IPS-15b (cell line): ENCODE data around the gene ARHGAP42.

Experiments used
- H3K27me3 ChIP-seq: one replicate; pipeline ENCODE4 v1.6.1; 2013; ENCODE audit warnings: low read length; ENCODE audit not compliant: control insufficient read depth, insufficient read depth
- H3K36me3 ChIP-seq: one replicate; pipeline ENCODE4 v1.6.1; 2013; ENCODE audit warnings: low read length; ENCODE audit not compliant: control insufficient read depth, insufficient read depth
- H3K4me1 ChIP-seq: one replicate; pipeline ENCODE4 v1.6.1; 2013; ENCODE audit warnings: mild to moderate bottlenecking, low read length; ENCODE audit not compliant: control insufficient read depth, insufficient read depth
- H3K4me3 ChIP-seq: one replicate; pipeline ENCODE4 v1.5.1; 2013; ENCODE audit warnings: low read depth, low read length
- H3K9ac ChIP-seq: one replicate; pipeline ENCODE4 v1.6.1; 2013; ENCODE audit warnings: low read depth, mild to moderate bottlenecking, low read length
- H3K9me3 ChIP-seq: one replicate; pipeline ENCODE4 v1.6.1; 2013; ENCODE audit warnings: mild to moderate bottlenecking, low read length; ENCODE audit not compliant: control insufficient read depth, insufficient read depth

ARHGAP42 gene

GRCh38 chr11:100830978-100831732, 144.1 kb downstream of the ARHGAP42 start:
- H3K27me3 ChIP-seq, result no peaks in the 10 kb centered on the region
- no peak overlapping the region for H3K4me3 ChIP-seq
- no peak overlapping the region for H3K9ac ChIP-seq
- no peaks in the 10 kb centered on the region for H3K36me3 ChIP-seq
- peaks cover 15% of the 10 kb centered on the region for H3K4me1 ChIP-seq
- H3K9me3 ChIP-seq, result no peaks in the 10 kb centered on the region

GRCh38 chr11:100831929-100832494, 144.9 kb downstream of the ARHGAP42 start:
- Histone ChIP-seq H3K4me1 (peaks cover 16% of the 10 kb centered on the region), H3K4me3 (no peak overlapping the region), H3K9ac (no peak overlapping the region)

DNA sequence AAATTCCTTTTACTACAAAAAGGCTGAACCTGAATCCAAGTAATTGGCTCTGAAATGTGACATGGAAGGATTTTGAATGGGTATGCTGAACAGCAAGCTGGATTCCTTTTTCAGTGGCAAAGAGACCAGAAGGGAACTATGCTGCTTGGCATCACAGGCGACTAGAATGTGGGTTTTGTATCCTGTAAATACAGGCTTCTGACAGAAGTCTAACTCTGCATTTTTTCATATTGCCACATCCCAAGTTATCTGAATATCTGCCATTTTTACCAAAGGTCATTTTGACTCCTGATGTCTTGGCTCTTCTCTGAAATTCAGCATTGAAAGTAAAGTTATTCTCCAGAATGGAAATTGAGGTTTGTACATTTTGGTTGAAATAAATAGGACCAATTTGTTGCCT, 145.7 kb downstream of the ARHGAP42 start:
- H3K9me3 ChIP-seq, result no peaks in the 10 kb centered on the region
- H3K4me3 ChIP-seq, result no peak overlapping the region
- no peak overlapping the region for H3K9ac ChIP-seq
- no peaks in the 10 kb centered on the region for H3K27me3 ChIP-seq
- H3K4me1 ChIP-seq, result peaks cover 13% of the 10 kb centered on the region
- no peaks in the 10 kb centered on the region for H3K36me3 ChIP-seq

More at GRCh38 chr11:100831929-100832494, 144.9 kb downstream of the ARHGAP42 start:
- H3K9me3 ChIP-seq, result no peaks in the 10 kb centered on the region
- H3K27me3 ChIP-seq, result no peaks in the 10 kb centered on the region
- no peaks in the 10 kb centered on the region for H3K36me3 ChIP-seq

DNA sequence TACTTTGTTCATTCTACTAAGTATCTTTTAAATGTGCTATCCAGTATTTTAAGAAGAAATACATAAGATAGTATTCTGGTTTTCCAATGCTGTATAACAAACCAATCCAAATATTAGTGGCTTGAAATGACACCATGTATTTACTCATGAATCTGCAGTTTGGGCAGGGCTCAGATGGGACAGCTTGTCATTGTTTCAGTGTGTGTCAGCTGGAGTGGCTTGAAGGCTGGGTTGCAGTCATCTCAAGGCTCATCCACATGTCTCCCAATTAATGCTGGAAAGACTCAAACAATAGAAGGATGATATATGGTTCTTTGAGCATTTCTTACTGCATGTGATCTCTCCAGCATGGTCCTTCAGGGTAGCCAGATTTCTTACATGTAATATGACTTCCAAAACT, 146.2 kb downstream of the ARHGAP42 start:
- Histone ChIP-seq H3K36me3 (no peaks in the 10 kb centered on the region), H3K9me3 (no peaks in the 10 kb centered on the region), H3K4me1 (peaks cover 10% of the 10 kb centered on the region), H3K4me3 (no peak overlapping the region), H3K27me3 (no peaks in the 10 kb centered on the region), H3K9ac (no peak overlapping the region)

- no peaks in the 10 kb centered on the region for H3K9me3 ChIP-seq
- H3K4me1 ChIP-seq, result peaks cover 9% of the 10 kb centered on the region
- no peak overlapping the region for H3K9ac ChIP-seq
- no peaks in the 10 kb centered on the region for H3K36me3 ChIP-seq
- H3K4me3 ChIP-seq, result no peak overlapping the region
- no peaks in the 10 kb centered on the region for H3K27me3 ChIP-seq
Observed at GRCh38 chr11:100835854-100836253, 148.8 kb downstream of the ARHGAP42 start.

DNA sequence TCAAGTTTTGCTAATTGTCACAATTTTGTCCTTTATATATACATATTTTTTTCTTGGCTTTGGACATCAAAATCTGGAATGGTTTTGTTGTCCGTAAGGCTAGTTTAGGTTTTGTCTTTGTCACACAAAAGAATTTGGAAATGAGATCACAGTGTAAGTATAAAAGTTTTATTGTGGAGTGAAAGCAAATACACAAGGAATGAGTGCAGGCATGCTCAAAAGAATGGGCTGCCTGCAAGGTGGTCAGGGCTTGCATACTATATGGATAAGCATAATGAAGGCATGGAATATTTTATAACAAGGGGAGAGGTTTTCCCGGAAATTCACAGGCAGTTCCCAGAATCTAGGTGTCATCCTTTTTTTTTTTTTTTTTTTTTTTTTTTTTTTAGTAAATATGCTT, 150.2 kb downstream of the ARHGAP42 start:
- Histone ChIP-seq H3K36me3 (no peaks in the 10 kb centered on the region), H3K27me3 (no peaks in the 10 kb centered on the region), H3K9me3 (no peaks in the 10 kb centered on the region), H3K4me1 (peaks cover 6% of the 10 kb centered on the region), H3K9ac (no peak overlapping the region), H3K4me3 (no peak overlapping the region)

DNA sequence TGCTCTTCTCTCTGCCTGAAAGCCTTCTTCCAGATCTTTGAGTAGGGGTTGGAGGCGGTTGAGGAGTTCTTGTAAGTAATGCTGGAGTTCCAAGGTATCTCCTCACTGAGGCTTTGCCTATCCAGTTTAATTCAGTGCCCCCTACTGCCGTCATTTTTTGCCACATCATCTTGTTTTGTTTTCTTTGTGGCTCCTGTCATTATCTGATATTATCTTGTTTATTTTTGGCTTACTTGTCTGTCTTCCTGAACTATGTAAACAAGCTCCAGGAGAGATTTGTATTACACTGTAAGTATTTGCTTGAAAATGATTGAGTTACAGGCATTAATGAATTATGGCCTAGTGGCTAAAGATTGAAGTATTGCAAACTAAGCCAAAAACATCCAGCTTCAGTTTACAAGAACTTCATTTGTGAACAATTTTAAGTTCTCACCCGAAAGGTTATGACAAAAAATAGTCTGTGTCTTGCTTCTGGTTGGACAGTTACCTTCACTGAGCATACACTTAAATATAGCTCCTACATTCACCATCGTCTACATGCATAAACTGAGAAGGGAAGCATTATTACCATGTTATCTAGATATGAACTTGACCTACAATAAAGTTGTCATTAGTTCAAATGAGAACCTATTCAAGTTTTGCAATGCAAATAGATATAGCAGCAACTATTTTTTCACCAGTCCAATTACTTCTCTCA, 154.8 kb downstream of the ARHGAP42 start:
- H3K27me3 ChIP-seq, result no peaks in the 10 kb centered on the region

GRCh38 chr11:100847696-100848216, 160.7 kb downstream of the ARHGAP42 start:
- Histone ChIP-seq H3K9ac (no peak overlapping the region), H3K4me3 (no peak overlapping the region), H3K36me3 (no peaks in the 10 kb centered on the region), H3K4me1 (no peaks in the 10 kb centered on the region), H3K27me3 (no peaks in the 10 kb centered on the region), H3K9me3 (no peaks in the 10 kb centered on the region)

More for the DNA sequence above, 154.8 kb downstream of the ARHGAP42 start:
- Histone ChIP-seq H3K4me1 (peaks cover 6% of the 10 kb centered on the region), H3K36me3 (no peaks in the 10 kb centered on the region), H3K4me3 (no peak overlapping the region), H3K9me3 (no peaks in the 10 kb centered on the region), H3K9ac (no peak overlapping the region)

DNA sequence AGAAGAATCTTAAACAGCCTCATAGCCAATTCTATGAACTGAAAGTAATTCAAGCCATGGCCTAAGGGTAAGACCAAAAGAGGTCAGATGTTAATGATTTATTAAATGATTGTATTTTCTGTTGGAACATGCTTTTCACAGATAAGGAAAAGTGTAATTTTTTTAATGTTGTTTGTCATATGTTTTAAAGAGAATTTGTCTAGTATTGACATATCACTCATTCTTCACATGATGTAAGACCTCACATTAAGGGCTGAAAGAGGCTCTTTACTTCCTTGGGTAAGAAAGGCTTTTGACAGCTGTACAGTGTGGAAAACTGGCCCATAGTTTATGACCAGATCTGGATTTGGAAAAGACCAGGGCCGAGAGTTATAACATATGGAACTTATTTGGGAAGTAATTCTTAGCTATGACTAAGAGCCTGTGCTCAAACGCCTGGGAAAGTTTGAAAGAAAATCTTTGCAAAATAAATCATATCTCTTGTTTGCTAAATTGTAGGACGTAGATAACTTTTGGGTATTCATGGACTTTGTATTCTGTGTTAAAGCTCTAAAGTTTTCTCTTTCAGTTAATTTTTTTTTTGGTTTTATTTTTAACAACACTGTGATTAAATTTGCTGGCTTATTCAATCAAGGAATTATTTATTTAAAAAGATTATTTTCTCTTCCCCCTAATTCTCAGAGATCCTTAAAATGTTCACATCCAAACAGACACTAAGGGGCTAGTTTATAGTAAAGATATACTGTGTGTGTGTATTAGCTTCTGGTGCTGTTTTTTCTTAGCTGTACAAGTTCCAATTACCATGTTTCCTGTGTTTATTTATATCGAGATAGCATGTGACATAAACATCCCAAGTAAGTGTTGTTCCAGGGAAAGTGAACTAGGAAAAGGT, 162.2 kb downstream of the ARHGAP42 start:
- no peak overlapping the region for H3K4me3 ChIP-seq
- no peaks in the 10 kb centered on the region for H3K36me3 ChIP-seq
- H3K9me3 ChIP-seq, result no peaks in the 10 kb centered on the region
- H3K9ac ChIP-seq, result no peak overlapping the region
- H3K27me3 ChIP-seq, result no peaks in the 10 kb centered on the region
- no peaks in the 10 kb centered on the region for H3K4me1 ChIP-seq

- Histone ChIP-seq H3K36me3 (no peaks in the 10 kb centered on the region), H3K4me1 (no peaks in the 10 kb centered on the region), H3K27me3 (no peaks in the 10 kb centered on the region), H3K9ac (no peak overlapping the region), H3K4me3 (no peak overlapping the region), H3K9me3 (no peaks in the 10 kb centered on the region)
Observed at GRCh38 chr11:100849901-100850235, 162.8 kb downstream of the ARHGAP42 start.

DNA sequence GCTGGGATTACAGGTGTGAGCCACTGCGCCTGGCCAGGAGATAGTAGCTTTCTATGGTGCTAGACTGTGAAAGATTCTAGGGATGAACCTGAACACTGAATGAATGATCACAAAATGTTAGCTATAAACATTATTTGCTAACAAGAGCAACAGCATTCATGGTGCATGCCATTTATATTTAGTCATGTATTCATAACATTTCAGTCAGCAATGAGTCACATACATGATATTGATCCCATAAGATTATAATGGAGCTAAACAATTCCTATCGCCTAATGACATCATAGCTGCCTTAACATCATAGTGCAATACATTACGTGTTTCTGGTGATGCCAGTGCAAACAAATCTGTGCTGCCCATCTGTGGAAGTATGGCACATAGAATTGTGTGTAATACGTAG, 164.1 kb downstream of the ARHGAP42 start:
- no peaks in the 10 kb centered on the region for H3K36me3 ChIP-seq
- H3K9ac ChIP-seq, result no peak overlapping the region
- no peaks in the 10 kb centered on the region for H3K27me3 ChIP-seq
- no peak overlapping the region for H3K4me3 ChIP-seq
- no peaks in the 10 kb centered on the region for H3K9me3 ChIP-seq
- peaks cover 6% of the 10 kb centered on the region for H3K4me1 ChIP-seq
